HG02759 (cell line): Measurements from ENCODE around the gene CEP128.

ENCODE experiments used
- ATAC-seq: cut with Tn5 transposase; IDR thresholded peaks from one replicate; pipeline ENCODE4 v1.9.1; 2021; ENCODE audit warnings: mild to moderate bottlenecking, moderate library complexity; ENCODE audit not compliant: unreplicated experiment

The CEP128 gene

GRCh38 chr14:80565001-80565400 lies 376.5 kb downstream of the CEP128 start:
- no peak for ATAC-seq

DNA sequence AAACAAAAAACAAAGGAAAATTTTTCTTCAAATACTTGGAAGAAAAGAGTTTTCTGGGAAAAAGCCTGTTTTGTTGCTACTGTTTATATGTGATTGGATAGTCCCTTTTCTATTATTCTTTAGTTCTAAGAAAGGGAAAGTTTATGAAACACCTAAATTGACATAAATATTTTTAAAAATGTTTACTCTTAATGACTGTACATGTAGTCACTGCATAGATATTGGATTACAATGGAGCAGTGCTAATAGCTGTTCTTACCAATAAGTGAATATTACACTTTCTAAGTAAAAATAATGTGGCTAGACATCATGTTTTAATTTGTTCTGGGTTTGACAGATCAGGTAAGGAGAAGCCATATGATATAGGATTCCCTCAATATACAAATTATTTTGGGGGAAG lies 377.5 kb downstream of the CEP128 start:
- no peak for ATAC-seq

DNA sequence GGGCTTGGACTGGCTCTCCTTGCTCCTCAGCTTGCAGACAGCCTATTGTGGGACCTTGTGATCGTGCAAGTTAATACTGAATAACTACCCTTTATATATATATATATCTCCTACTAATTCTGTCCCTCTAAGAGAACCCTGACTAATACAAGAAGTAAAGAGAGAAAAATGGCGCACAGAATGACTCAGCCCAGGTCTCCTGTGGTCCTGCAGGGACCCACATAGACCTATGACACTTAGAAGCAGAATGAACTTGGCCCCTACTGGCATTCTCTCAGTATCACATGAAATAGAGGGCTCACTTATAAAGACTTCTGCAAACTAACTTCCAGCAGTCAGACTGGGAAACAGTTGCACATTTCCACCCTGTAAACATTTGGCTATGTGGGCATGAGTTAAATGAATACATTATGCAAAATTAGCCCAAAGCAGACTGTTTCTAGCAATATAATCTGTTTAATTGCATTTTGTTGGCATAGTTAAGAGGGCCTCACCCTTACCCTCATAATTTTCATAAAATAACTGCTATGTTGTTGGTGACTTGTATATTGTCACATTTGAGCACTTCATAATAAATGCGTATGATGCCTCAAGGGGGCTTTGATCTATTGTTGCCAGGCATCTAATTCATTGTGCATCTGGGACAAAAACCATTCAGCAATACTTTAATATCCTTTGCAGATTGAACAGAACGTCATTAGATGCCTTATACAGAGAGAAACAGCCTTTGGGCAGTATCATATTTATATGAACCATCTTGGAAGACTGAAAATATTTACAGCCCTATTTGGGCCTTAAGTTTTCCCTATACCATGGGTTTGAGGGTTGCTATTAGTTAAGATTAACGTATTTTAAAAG lies 380.5 kb downstream of the CEP128 start:
- ATAC-seq: peak; percentile 100

- no peak for ATAC-seq
These were observed 387.4 kb downstream of the CEP128 start for GRCh38 chr14:80554139-80554538.

- no peak for ATAC-seq
These were observed 392.4 kb downstream of the CEP128 start for GRCh38 chr14:80549141-80549540.

DNA sequence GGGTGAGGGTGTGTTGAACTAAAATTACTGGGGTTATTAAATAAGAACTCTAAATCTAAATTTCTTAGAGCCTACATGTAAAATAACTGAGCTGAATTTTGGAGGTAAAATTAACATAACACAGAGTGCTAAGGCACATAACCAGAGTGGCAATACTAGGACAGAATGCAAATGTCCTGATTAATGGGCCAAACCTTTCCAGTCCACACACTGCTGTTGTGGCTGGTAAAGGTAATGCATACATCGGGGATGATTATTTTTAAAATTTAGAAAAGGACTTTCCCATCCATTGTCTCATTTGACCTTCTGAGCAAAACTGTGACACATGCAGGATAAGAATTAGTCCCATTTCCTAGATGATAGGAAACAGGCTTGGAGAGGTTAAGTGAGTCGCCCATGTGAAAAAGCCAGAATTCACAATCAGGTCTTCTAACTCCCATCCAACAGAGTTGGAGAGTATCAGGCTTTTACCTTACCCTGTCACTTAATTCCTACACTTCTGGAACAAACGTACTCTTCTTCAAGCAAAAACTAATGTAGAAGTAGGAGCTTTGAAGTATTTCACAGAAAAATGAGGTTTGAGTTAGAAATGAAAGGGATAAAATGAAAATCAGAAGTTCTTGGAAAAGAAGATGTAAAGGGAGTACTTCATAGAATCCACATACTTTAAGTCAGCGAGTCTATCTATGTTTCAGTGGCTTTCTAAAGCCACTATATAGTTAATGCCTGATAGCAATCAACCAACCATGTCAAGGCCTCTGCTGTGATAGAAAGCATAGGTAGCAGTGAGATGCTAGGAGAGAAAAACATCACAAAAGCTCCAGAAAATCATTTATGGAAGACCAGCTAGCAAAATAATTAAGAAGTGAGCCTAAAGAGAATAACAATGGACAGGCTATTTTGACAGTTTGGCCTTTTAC lies 395.3 kb downstream of the CEP128 start:
- peak; percentile 54 for ATAC-seq

GRCh38 chr14:80544366-80544765 lies 397.2 kb downstream of the CEP128 start:
- no peak for ATAC-seq

GRCh38 chr14:80543211-80543610 lies 398.3 kb downstream of the CEP128 start:
- ATAC-seq: no peak

DNA sequence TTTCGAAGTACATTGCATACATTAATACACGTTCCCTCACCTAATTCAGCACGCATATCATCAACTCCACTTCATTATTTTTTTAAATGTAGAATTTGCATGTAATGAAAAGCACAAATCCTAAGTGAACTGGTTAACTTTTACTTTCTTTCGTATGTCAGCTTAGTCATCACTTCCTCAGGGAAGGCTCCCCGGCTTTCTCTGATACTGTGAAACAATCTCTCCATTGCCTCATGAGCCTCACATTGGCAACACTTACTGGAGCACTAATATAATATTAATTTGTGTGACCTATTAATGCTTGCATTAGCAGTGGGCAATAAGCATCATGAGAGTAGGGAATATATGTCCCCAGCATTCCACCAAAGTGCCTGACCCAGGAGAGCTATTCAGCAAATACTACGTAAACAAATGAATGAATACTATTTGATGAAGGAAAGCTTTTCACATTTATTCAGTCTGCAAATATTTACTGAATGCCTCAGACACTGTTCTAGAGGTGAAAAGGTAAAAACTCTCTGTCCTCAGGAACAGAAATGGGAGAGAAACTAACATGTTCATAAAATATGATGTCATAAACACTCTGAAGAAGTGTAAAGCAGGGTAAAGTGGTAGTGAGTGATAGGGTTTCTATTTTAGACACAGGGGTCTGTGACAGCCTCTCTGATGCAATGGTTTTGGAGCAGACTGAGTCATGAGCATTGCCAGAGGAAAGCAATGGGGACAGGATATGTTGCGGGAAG lies 402.7 kb downstream of the CEP128 start:
- ATAC-seq: no peak

DNA sequence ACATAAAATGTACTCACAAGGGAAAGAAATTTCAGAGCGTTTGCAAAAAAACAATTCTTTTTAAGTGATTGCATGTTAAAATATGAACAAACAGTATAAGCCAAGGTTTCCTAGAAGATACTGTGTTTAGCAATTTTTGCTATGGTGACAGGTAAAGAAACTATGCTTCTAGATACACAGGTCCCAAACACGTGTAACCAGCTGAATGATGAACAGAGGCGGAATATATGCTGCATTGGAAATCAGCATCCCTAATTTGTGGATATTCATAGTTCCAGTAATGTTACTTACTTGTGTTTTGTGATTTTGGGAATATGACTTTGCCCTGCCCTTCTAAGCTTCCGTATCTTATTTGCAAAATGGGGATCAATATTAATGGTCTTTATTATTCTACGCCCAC lies 403.9 kb downstream of the CEP128 start:
- no peak for ATAC-seq

DNA sequence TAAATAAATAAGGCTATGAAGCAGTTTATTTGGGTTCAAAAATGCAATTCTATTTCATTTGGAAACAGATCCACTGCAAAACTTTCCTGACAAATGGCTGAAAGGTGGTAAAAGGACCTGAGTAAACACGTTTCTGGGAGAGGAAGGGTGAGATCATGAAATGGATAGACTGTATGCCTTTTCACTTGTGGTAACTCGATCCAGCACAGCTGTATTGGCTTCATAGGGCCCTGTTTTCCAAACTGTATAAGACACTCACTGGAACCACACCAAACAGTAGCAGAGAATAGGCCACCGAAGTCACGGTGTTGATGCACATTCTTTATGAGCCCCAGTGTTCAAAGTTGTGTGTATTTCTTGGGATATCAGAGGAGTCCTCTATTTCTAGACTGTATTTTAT lies 405.1 kb downstream of the CEP128 start:
- ATAC-seq: no peak

- no peak for ATAC-seq
These were observed 406.4 kb downstream of the CEP128 start for GRCh38 chr14:80535171-80535570.

GRCh38 chr14:80523518-80524117 lies 417.9 kb downstream of the CEP128 start:
- ATAC-seq: no peak

DNA sequence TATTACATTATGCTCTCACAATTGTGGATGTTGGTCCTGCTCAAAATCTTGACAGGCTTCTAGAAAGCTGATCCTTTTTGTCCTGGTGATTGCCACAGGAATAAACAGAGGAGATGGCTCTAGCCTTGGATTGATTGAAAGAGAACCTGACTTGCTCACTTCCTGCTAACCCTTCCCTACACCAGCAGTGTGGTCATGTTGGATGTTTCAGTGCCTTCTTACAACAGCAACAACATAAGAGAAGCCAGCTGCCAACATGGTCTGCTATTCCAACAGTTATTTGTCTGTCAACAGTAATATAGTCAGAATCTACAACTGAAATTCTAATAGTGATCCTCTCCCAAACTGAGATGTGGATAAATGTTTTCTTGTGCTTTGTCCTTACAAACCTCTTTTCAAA lies 418.6 kb downstream of the CEP128 start:
- no peak for ATAC-seq

GRCh38 chr14:80522411-80522810 lies 419.1 kb downstream of the CEP128 start:
- no peak for ATAC-seq

- ATAC-seq: no peak
These were observed 420.1 kb downstream of the CEP128 start for GRCh38 chr14:80521456-80521855.

GRCh38 chr14:80519002-80519401 lies 422.5 kb downstream of the CEP128 start:
- no peak for ATAC-seq

GRCh38 chr14:80518173-80518572 lies 423.4 kb downstream of the CEP128 start:
- no peak for ATAC-seq

DNA sequence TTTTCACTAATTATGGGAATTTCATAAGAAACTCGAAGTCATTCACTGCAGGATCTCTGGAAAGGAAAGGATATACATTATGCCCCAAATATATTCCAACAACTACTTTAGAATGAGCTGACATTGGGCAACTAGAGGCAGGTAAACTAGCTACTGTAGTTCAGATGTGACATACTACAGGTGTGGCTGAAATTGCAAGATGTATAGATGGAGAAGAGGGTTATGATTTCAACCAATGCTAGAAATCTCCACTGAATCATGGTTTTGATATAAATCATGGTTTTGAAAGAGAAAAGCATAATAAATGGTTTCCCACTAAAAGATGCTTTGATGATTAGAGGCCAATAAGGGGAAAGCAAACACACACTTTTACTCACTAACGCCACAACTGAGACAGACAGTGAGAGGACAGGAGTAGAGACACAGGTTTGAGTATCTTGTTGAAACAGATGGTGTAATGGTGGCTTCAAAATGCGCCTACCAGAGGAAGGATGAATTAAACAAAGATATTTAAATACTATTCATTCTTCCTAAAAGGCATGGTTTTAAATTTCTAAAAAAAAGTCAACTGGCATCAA lies 434.2 kb downstream of the CEP128 start:
- no peak for ATAC-seq

- no peak for ATAC-seq
These were observed 436.8 kb downstream of the CEP128 start for GRCh38 chr14:80504781-80505180.
